ENCODE results near the gene CNTN4.
"Not testable (repeated sequence)": the region's sequence is repeated elsewhere in the genome, so short reads cannot be mapped to it uniquely, and the experiment has no call there.

The CNTN4 gene

GRCh38 chr3:2937055-2937454 lies 838.4 kb downstream of the CNTN4 start:
- DNase-seq, result no peak

GRCh38 chr3:2937592-2937991 lies 838.9 kb downstream of the CNTN4 start:
- DNase-seq, result no peak

GRCh38 chr3:2938711-2939110 lies 840.0 kb downstream of the CNTN4 start:
- DNase-seq, result no peak

GRCh38 chr3:2940062-2940461 lies 841.4 kb downstream of the CNTN4 start:
- DNase-seq, result no peak

- DNase-seq, result no peak
Measured at GRCh38 chr3:2944628-2945027, 846.0 kb downstream of the CNTN4 start.

- DNase-seq, result no peak
Measured at GRCh38 chr3:2945121-2945520, 846.5 kb downstream of the CNTN4 start.

DNA sequence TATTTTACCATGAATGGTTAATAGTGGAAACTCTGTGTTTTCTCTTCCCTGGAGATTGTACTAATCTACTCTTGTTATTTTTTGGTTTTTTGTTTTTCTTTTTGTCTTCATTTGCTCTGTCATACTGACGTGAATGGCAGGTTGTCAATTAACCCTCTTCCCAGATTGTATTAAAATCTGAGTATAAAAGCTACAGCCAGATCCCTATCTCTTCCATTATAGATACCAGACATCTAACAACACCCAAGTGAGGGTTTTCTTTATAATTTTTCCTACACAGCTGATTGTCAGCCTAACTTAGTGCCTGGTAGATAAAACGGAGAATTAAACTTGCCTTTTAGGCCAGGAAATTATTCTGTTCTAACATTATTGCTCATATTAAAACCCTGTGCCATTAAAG lies 848.9 kb downstream of the CNTN4 start:
- no peak for DNase-seq

DNA sequence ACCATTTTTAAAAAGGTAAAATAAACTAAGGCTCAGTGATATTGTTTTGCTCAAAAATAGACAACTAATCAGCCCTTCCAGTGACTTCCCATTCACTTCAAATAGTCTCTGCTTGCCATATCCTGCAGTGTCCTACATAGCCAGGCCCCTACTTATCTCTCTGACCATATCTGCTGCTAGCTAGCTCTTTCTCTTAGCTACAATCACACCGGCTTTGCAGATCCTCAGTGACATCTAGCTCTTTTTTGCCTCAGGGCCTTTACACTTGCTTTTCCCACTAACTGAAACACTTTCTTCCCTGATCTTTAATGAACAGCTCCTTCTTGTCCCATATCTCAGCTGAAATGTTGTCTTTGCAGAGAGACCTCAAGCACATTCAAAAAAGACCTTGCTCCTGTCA lies 850.2 kb downstream of the CNTN4 start:
- DNase-seq, result no peak

DNA sequence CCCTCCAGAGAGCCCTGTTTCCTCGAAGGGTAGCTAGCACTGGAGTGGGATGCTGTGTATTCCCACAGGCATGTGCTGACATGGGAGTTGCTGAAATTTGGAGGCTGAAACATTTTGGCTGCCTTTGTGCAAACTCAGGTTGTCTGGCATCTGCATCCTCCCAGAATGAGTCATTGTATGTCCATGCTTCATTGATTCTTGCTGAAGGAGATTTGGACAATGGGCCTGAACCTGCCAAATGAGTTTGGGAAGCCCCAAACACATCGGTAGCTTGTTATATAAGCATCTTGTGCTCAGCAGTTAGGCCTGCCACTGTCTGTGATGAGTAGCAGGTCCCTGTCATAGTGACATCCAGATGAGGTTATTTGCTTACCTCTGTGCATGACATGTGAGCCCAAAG lies 851.5 kb downstream of the CNTN4 start:
- no peak for DNase-seq

- DNase-seq, result no peak
Measured at GRCh38 chr3:2957115-2957514, 858.4 kb downstream of the CNTN4 start.

- no peak for DNase-seq
Measured at GRCh38 chr3:2958551-2958950, 859.9 kb downstream of the CNTN4 start.

DNA sequence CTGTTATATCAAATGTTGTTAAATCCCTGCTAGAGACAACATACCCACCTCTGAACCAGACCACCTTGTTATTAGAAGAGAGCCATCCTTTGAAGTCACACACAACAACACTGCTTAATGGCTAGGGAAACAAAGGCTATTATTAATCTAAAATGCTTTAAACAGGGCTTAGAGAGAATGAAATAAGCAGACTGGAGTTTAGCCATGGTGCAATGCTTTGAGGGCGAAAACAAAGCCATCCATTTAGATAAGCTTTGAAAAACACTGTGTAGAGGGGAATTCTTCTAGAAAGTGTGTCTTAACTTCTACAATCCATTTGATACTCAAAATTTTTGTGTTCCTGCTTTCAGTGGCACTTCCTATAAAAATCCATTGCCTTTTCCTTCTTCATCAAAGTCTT lies 862.9 kb downstream of the CNTN4 start:
- no peak for DNase-seq

- no peak for DNase-seq
Measured at GRCh38 chr3:2967871-2968270, 869.2 kb downstream of the CNTN4 start.

DNA sequence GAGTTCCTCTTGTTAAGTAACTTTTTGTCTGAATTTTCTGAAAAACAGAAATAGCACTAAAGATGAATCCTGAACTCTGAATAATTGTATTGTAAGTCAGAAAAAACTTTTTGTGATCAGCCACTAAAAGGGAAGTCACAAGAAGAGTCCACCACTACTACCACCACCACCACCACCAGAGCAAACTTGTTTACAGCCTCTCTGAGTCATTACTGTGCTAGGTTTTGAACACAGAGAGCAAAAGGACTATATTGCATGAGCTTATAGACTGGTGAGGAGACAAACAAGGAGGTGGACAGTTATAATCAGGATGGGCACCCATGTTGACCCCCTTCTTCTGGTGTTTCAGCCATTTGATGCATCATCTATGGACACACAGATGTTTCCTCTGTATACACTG lies 869.8 kb downstream of the CNTN4 start:
- DNase-seq, result no peak

DNA sequence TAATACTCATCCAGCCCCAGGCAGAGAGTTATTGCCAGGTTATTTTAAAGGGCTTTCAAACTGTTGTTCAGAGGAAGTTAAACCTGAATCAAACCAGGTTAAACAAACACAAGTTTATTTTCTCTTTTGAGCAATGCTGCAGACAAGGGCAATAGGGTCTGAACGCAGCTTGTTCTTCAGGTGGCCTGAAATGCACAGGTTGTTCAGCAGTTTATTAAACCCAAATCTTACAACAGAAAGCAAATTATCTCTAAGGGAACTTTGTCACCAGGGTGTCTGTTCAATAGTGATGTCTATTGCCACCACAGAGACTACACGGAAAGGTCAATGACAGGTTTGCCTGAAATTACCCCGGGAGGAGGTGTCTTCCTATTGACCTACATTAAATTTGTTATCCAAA lies 877.5 kb downstream of the CNTN4 start:
- DNase-seq, result no peak

GRCh38 chr3:2976796-2977195 lies 878.1 kb downstream of the CNTN4 start:
- no peak for DNase-seq

GRCh38 chr3:2978977-2979732 lies 880.5 kb downstream of the CNTN4 start:
- no peak for DNase-seq

GRCh38 chr3:2984005-2984830 lies 885.6 kb downstream of the CNTN4 start:
- no peak for DNase-seq

GRCh38 chr3:2984831-2985220 lies 886.2 kb downstream of the CNTN4 start:
- DNase-seq, result no peak

GRCh38 chr3:2985479-2985878 lies 886.8 kb downstream of the CNTN4 start:
- no peak for DNase-seq

DNA sequence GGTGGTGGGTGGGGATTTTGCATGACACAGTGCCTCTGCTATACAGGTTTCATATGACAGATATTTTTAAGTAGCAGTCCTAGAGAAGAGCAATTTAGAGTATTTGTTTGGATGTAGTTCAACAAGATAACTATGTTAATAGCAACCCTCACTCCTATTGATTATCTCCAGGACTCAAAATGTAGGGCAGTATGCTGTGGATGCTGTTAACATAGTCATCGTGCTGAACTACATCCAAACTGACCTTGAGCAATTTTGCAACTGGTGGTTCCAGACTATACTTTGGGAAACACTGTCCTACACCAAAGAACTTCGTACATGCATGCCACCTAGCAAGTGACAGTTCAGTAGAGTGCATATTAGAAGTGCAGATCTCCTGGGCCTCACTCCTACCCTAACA lies 893.9 kb downstream of the CNTN4 start:
- DNase-seq, result no peak

GRCh38 chr3:2993130-2993529 lies 894.5 kb downstream of the CNTN4 start:
- DNase-seq, result not testable (repeated sequence)

GRCh38 chr3:2993736-2994135 lies 895.1 kb downstream of the CNTN4 start:
- DNase-seq, result no peak

DNA sequence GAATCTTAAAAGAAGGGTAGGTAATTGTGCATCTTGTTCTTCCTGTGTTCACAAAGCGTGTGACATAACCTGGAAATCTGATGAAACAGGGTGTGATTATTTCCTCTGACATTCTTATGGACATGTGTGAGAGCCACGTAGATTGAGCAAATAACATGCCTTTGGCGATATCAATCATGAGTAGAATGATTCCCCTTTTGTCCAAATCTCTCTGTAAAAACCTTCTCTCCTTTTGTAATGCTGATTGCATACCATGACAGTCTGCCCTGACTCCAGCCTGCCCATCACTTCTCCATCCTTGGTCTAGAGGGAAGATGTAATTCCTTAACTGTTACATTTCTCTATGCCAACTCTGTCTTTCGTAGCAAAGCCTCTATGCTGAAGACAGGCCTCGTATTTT lies 896.5 kb downstream of the CNTN4 start:
- DNase-seq, result no peak

Data from GDM1 (cell line).